Liver (tissue), 3 donors: ENCODE measurements around the gene ALS2CL.

Source experiments
- ATF3 ChIP-seq: IDR thresholded peaks from 2 replicates; pipeline ENCODE4 v1.6.1; 2016; ENCODE audit warnings: antibody characterized with exemption
- CTCF ChIP-seq: fragments of 150-350 bp; IDR thresholded peaks from 2 replicates; pipeline ENCODE4 v1.5.1; 2017; ENCODE audit warnings: improper control_type of control experiment, low read depth, low read length; ENCODE audit not compliant: missing input control
- EGR1 ChIP-seq, 2 donors: IDR thresholded peaks; 2 replicates each; pipeline ENCODE4 v1.6.1; 2016 to 2018; ENCODE audit warnings: antibody characterized with exemption in 2 of 2, low read depth in 2 of 2
- FOXA1 ChIP-seq: IDR thresholded peaks from 2 replicates; pipeline ENCODE4 v1.6.1; 2016; ENCODE audit warnings: antibody characterized with exemption
- GABPA ChIP-seq, 2 donors: IDR thresholded peaks in 1 of 2; conservative IDR thresholded peaks in 1 of 2; 2 replicates each; pipeline ENCODE4 v1.6.1; 2016; ENCODE audit warnings: antibody characterized with exemption in 2 of 2, mild to moderate bottlenecking in 1 of 2, moderate library complexity in 1 of 2
- JUND ChIP-seq, 2 donors: IDR thresholded peaks; 2 replicates each; pipeline ENCODE4 v1.6.1; 2016; ENCODE audit warnings: antibody characterized with exemption in 2 of 2
- NR2F2 ChIP-seq: IDR thresholded peaks from 2 replicates; pipeline ENCODE4 v1.6.1; 2016; ENCODE audit warnings: antibody characterized with exemption
- RAD21 ChIP-seq, 2 donors: IDR thresholded peaks; 2 replicates each; pipeline ENCODE4 v1.6.1; 2016; ENCODE audit warnings: antibody characterized with exemption in 2 of 2, mild to moderate bottlenecking in 2 of 2
- REST ChIP-seq: IDR thresholded peaks from 2 replicates; pipeline ENCODE4 v1.6.1; 2016; ENCODE audit warnings: antibody characterized with exemption, mild to moderate bottlenecking
- TAF1 ChIP-seq: conservative IDR thresholded peaks from 2 replicates; pipeline ENCODE4 v1.6.1; 2016; ENCODE audit warnings: antibody characterized with exemption, mild to moderate bottlenecking
- YY1 ChIP-seq: IDR thresholded peaks from 2 replicates; pipeline ENCODE4 v1.6.1; 2016; ENCODE audit warnings: antibody characterized with exemption, mild to moderate bottlenecking
- donor health status: healthy.
- donor health status: healthy.

GRCh38 chr3:46651084-46651483, 42.4 kb downstream of the ALS2CL start:
- no peak for TF ChIP-seq TAF1
- no peak for TF ChIP-seq CTCF
- TF ChIP-seq RAD21 (IDR thresholded peaks at IDR 0.05): no peak
- TF ChIP-seq GABPA (IDR thresholded peaks at IDR 0.05 in 1 of 2, conservative IDR thresholded peaks at IDR 0.05 in 1 of 2): no peak
- no peak for TF ChIP-seq JUND (IDR thresholded peaks at IDR 0.05)
- no peak for TF ChIP-seq YY1
- no peak for TF ChIP-seq EGR1 (IDR thresholded peaks at IDR 0.05; ENCODE audit: low read depth in 2 of 2)
- TF ChIP-seq FOXA1: no peak
- TF ChIP-seq ATF3: no peak
- no peak for TF ChIP-seq NR2F2
- no peak for TF ChIP-seq REST
